GM18907 (cell line): ENCODE data around the gene CEACAM21.
A peak's percentile ranks its signal among the peaks of the same experiment; 100 is the strongest.

ENCODE experiments used
- ATAC-seq: cut with Tn5 transposase; IDR thresholded peaks from one replicate; pipeline ENCODE4 v1.9.1; 2021; ENCODE audit warnings: mild to moderate bottlenecking, moderate library complexity; ENCODE audit not compliant: unreplicated experiment

CEACAM21 gene

GRCh38 chr19:41575998-41576397, at the start of gene CEACAM21:
Gene CEACAM21 (plus strand): TSS chr19:41576166. CDS start chr19:41576275, 109 bp downstream.
- no peak for ATAC-seq

GRCh38 chr19:41527089-41527488, 48.9 kb upstream of the CEACAM21 start:
- no peak for ATAC-seq

- ATAC-seq, result no peak
Observed at GRCh38 chr19:41528106-41528505, 47.9 kb upstream of the CEACAM21 start.

- ATAC-seq, result no peak
Observed at GRCh38 chr19:41529484-41530183, 46.3 kb upstream of the CEACAM21 start.

DNA sequence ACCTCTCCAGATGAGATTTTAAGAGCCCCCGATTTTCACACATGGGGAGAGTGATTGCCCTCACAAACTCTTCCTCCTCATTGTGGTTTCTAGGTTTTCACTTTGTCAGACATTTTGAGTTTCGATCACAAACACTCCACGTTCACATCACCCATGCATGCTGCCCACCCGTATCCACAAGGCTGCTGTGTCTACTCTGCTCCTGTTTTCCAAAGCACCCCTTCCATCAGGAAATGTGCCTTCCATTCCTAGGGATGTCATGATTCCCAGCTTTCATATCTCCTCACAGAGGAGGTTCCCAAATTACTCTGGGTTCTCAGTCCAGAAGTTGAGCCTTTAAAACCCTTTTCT, 45.8 kb upstream of the CEACAM21 start:
- ATAC-seq, result no peak

DNA sequence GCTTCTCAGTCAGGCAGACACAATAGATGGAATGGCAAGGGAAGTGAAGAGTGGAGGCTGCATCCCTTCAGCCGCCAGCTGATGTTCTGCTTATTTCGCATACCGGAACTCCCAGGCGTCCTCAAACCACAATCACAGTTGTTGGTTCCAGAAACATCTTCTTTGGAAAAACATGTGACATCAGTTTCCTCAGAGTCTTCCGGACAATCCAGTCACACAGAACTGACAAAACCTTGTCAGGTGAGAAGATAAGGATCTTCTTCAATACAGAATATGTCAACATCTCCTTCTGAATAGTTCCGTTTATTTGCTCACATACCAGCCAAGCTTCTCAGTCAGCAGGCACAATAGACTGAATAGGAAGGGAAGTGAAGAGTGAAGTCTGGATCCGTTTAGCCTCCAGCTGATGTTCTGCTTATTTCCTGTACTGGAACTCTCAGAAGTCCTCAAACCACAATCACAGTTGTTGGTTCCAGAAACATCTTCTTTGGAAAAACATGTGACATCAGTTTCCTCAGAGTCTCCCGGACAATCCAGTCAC, 45.1 kb upstream of the CEACAM21 start:
- no peak for ATAC-seq

DNA sequence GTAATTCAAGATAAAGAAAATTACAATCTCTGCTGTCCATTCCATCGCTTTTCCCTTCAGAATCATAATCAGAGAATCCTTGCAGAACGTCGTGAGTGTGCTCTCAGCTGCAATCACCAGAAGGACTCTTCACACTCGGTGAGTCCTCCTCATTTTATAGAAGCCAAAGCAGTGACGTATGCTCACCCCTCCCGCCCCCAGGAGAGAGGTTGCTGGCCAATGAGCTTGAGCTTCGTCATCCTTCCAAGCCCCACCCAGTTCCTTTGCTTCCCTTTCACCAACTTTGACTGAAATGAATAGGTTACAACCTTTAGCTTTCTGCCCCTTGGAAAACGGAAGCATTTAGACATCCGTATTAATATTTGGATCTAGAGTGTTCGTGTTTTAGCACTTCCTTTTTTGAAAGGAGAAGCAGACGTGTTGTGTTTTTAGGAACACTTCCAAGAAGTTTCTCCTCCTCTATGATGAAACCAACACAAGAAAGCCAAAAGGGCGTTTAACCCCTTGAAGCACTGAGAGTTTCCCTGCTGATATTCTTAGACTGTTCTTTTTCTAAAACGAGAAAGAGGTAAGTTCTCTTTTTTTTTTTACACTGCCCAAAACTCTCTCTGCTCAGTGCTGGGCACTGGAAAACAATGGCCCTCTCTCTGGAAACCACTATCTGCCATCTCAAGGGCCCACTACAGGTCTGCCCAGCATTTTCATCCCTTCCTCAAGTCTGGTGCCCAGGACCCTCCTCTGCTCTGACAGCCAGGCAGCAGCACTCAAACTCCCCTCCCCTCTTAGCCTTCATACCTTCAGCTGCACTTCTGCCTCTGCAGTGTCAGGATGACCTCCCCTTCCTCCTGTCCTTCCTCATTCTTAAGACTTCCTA, 44.3 kb upstream of the CEACAM21 start:
- ATAC-seq, result peak; percentile 49

DNA sequence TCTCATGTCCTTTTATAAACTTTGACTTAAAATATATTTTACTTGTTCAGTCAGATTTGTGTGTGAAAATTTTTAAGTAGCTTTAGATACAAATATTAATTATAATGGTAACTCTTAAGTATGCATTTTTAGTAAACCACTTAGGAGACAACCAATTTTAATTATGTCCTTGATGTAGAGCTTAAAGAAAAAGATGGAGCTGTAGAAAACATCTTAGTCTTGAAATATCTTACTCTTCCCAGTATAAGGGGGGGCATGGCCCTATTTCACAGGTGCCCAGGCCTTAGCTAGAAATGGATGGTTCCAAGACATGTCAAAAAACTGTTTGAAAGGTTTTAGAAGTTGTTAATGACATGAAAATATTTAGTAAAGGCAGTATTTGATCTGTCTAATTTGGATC, 43.4 kb upstream of the CEACAM21 start:
- no peak for ATAC-seq

DNA sequence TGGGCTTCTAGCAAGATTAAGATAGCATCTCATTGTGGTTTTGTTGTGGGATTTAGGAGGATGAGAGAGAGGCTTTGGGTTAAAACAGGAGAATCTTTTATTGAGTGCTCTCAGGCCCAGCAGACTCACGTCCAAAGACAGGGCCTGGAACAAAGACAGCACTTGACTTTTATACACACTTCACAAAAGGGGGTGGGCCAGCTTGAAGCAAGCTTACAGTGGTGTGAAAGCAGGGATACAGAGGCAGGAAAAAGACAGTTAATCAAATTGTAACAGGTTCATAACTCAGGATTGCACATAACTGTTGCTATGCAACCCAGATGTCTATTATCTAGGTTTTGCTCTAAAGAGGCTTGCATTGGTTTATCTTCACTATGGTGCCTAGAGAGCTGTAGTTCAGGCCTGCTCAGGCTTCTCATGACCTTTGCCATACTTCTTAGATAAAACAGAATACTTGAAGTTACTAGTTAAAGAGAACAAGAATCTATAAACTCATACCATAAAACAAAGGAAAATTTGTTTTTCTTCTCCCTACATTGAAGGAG, 42.2 kb upstream of the CEACAM21 start:
- ATAC-seq, result no peak

DNA sequence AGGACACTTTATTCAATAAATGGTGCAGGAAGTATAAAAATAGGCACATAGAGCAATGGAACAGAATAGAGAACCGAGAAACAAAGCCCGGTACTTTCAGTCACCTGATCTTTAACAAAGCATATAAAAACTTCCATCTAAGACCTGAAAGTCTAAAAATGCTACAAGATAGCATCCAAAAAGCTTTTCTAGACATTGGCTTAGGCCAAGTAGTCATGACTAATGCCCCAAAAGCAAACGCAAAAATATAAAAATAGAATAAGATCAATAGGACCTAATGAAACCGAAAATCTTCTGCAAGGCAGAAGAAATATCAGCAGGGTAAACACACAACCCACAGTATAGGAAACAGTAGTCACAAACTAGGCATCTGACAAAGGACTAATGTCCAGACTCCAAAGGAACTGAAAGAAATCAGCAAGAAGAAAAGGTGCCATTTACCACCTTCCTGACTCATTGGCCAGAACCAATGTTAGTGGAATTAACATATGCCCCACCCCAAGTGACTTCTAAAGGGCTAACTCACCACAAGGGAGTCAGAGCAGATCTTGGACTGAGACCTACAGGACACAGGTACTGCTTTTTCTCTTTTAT, 40.8 kb upstream of the CEACAM21 start:
- ATAC-seq, result peak; percentile 70

- ATAC-seq, result no peak
Observed at GRCh38 chr19:41537789-41538188, 38.2 kb upstream of the CEACAM21 start.

DNA sequence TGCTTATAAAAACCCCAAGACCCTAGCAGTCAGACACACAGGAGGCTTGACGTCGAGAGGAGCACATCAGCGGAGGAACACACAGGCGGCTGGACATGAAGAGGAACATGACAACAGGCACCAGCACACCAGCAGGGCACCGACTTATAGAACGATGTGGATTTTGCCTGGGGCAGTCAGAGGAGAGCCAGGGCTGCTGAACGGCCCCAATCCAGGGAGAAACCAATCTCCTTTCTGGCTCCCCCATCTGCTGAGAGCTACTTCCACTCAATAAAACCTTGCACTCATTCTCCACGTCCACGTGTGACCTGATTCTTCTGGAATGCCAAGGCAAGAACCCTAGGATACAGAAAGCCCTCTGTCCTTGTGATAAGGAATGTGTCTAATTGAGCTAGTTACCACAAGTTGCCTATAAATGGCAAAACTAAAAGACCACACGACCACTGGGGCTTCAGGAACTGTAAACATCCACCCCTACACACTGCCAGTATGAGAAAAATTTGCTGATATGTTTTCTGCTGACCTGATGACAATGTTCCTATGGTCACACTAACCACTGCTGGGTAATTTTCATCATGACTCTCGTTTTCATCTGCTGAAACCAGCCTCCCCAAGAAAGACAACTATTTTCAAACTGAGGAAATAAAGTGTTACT, 35.8 kb upstream of the CEACAM21 start:
- no peak for ATAC-seq

- no peak for ATAC-seq
Observed at GRCh38 chr19:41541990-41542584, 33.9 kb upstream of the CEACAM21 start.

DNA sequence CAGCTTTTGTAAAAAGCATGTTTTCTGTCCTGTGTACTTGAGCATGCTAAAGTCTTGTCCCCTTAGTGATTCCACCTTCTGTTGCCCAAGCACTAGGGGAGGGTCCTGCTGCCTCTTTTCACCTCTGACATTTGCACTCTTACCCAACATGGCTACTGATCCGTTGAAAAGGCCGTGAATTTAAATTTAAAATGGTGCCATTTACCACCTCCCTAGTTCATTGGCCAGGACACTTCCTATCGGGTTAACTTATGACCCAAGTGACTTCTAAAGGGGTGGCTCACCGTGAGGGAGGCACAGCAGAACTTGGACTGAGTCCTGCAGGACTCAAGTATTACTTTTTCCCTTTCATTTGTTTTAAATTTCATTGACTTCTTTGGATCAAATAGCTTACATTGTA, 33.3 kb upstream of the CEACAM21 start:
- no peak for ATAC-seq

DNA sequence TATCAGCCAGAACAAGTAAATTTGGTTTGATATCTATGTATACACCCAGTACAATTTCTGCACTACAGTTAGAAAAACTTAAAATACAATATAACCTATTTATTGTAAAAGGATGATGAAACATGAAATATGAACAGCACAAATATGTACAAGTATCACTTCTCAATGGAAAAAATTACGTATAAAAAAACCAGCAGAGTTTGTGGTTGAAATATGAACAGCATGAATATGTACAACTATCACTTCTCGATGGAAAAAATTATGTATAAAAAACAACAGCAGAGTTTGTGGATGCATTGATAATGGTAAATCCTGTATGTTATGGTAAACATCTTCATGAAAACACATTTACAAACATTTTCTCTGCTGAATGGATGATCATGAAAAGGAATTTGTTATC, 32.4 kb upstream of the CEACAM21 start:
- ATAC-seq, result no peak

DNA sequence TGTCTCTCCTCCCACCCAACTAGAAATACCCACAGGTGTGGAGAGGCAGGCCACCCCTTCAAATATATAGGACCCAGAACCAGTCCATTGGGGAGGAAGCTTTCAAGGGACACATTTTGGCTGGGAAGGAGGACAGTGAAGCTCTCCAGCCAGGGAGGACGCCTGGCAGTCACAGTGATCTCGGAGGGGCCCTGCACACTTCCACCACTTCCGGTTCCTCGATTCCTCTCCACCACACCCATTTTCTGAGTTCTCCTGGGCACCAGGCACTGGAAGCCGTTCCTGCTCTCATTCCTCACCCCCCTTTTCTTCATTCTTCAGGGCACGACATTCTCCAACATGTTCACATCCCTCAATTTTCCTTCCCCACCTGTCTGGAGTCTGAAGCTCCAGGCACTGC, 30.4 kb upstream of the CEACAM21 start:
- no peak for ATAC-seq

GRCh38 chr19:41546386-41546789, 29.6 kb upstream of the CEACAM21 start:
- ATAC-seq, result no peak

GRCh38 chr19:41546961-41547360, 29.0 kb upstream of the CEACAM21 start:
- ATAC-seq, result no peak

GRCh38 chr19:41547569-41547968, 28.4 kb upstream of the CEACAM21 start:
- ATAC-seq, result no peak

GRCh38 chr19:41548047-41548446, 27.9 kb upstream of the CEACAM21 start:
- ATAC-seq, result no peak
